Measurements from ENCODE around the gene TFRC.
A peak's percentile ranks its signal among the peaks of the same experiment; 100 is the strongest.
"Not testable (repeated sequence)": the region's sequence is repeated elsewhere in the genome, so short reads cannot be mapped to it uniquely, and the experiment has no call there.

TFRC gene

DNA sequence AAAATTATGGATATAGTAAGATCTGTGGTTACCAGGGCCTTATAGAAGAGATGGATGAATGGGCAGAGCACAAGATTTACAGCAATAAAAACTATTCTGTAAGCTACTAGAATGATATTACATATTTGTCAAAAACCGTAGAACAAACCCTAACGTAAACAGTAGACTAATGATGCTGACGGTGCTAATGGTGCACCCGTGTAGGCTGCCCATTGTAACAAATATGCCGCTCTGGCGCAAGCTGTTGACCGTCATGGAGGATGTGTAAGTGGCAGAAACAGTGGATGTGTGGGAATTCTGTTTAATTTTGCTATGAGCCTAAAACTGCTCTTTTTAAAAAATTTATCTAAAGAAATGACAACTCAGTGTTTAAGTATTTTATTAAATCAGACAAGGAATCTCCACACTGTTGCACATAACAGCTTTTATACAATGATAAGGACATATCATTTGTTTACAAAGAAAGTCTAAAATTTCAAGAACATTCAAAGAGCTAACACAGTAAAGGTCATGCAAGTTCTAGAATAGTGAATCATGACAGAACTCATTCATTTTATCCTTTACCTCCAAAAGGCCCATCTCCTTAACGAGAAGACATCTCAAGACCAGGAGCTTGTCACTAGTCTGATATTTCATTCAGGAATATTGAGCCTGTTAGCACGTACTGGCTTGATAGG lies 32.8 kb downstream of the TFRC start:
- Histone ChIP-seq H3K27ac (ENCODE audit: low read depth, low read length) (no peak overlapping the region), H3K79me2 (ENCODE audit: control insufficient read depth, insufficient read depth, low read length, unreplicated experiment) (no peaks in the 10 kb centered on the region), H3K27me3 (ENCODE audit: insufficient read depth, low read length) (no peaks in the 10 kb centered on the region), H2AFZ (ENCODE audit: low read length, unreplicated experiment) (no peak overlapping the region), H3K4me3 (ENCODE audit: low read depth, low read length) (no peak overlapping the region), H3K36me3 (ENCODE audit: insufficient read depth, low read length) (peaks cover 27% of the 10 kb centered on the region), H3K4me1 (ENCODE audit: control insufficient read depth, insufficient read depth, low read length, unreplicated experiment) (no peaks in the 10 kb centered on the region)

- Histone ChIP-seq H3K79me2 (ENCODE audit: control insufficient read depth, insufficient read depth, low read length, unreplicated experiment) (no peaks in the 10 kb centered on the region), H3K27ac (ENCODE audit: low read depth, low read length) (no peak overlapping the region), H3K4me3 (ENCODE audit: low read depth, low read length) (no peak overlapping the region), H2AFZ (ENCODE audit: low read length, unreplicated experiment) (no peak overlapping the region), H3K36me3 (ENCODE audit: insufficient read depth, low read length) (peaks cover 20% of the 10 kb centered on the region), H3K27me3 (ENCODE audit: insufficient read depth, low read length) (no peaks in the 10 kb centered on the region), H3K4me1 (ENCODE audit: control insufficient read depth, insufficient read depth, low read length, unreplicated experiment) (no peaks in the 10 kb centered on the region)
Measured at GRCh38 chr3:196047391-196048030, 34.4 kb downstream of the TFRC start.

- Histone ChIP-seq H3K36me3 (ENCODE audit: insufficient read depth, low read length) (peaks cover 4% of the 10 kb centered on the region; the same call in 1 of the 2 replicates), H2AFZ (ENCODE audit: low read length, unreplicated experiment) (no peak overlapping the region), H3K27ac (ENCODE audit: low read depth, low read length) (no peak overlapping the region), H3K27me3 (ENCODE audit: insufficient read depth, low read length) (no peaks in the 10 kb centered on the region), H3K4me1 (ENCODE audit: control insufficient read depth, insufficient read depth, low read length, unreplicated experiment) (no peaks in the 10 kb centered on the region), H3K79me2 (ENCODE audit: control insufficient read depth, insufficient read depth, low read length, unreplicated experiment) (no peaks in the 10 kb centered on the region), H3K4me3 (ENCODE audit: low read depth, low read length) (no peak overlapping the region)
Measured at GRCh38 chr3:196044513-196044912, 37.4 kb downstream of the TFRC start.

DNA sequence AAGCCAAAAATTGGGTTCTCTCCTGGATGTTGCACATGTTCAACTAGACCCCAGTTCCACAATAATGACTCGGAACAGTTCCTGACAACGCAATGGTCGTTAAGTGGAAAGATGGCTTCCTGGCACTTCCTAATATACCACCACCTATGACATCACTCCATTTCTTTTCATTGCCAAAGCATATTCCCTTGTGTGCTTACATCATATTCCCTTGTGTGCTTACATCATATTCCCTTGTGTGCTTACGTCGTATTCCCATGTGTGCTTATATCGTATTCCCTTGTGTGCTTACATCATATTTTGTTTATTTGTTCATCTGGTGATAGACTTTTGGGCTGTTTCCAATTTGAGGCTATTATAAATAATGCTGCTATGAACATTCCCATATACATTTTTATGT lies 39.2 kb downstream of the TFRC start:
- H3K4me1 ChIP-seq (ENCODE audit: control insufficient read depth, insufficient read depth, low read length, unreplicated experiment), result no peaks in the 10 kb centered on the region
- H2AFZ ChIP-seq (ENCODE audit: low read length, unreplicated experiment), result no peak overlapping the region
- H3K79me2 ChIP-seq (ENCODE audit: control insufficient read depth, insufficient read depth, low read length, unreplicated experiment), result no peaks in the 10 kb centered on the region
- H3K27me3 ChIP-seq (ENCODE audit: insufficient read depth, low read length), result no peaks in the 10 kb centered on the region
- no peak overlapping the region for H3K4me3 ChIP-seq (ENCODE audit: low read depth, low read length)
- no peaks in the 10 kb centered on the region for H3K36me3 ChIP-seq (ENCODE audit: insufficient read depth, low read length)
- H3K27ac ChIP-seq (ENCODE audit: low read depth, low read length), result no peak overlapping the region

DNA sequence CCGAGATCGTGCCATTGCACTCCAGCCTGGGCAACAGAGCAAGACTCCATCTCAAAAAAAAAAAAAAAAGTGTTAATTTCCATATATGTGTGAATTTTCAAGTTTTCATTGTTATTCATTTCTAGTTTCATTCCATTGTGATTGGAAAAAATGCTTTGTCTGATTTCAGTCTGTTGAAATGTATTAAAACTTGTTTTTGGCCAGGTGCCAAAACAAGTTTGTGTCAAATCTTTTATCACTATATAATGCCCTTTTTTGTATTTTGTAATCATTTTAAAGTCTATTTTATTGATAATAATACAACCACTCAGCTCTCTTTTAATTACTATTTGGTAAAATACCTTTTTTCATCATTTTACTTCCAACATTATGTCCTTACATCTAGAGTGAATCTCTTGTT lies 42.5 kb downstream of the TFRC start:
- H3K27ac ChIP-seq (ENCODE audit: low read depth, low read length), result no peak overlapping the region
- H3K4me1 ChIP-seq (ENCODE audit: control insufficient read depth, insufficient read depth, low read length, unreplicated experiment), result no peaks in the 10 kb centered on the region
- no peaks in the 10 kb centered on the region for H3K27me3 ChIP-seq (ENCODE audit: insufficient read depth, low read length)
- H3K36me3 ChIP-seq (ENCODE audit: insufficient read depth, low read length), result no peaks in the 10 kb centered on the region
- H3K4me3 ChIP-seq (ENCODE audit: low read depth, low read length), result no peak overlapping the region
- H3K79me2 ChIP-seq (ENCODE audit: control insufficient read depth, insufficient read depth, low read length, unreplicated experiment), result no peaks in the 10 kb centered on the region
- no peak overlapping the region for H2AFZ ChIP-seq (ENCODE audit: low read length, unreplicated experiment)

- not testable (repeated sequence) for H3K4me3 ChIP-seq (ENCODE audit: low read depth, low read length); H3K27ac ChIP-seq (ENCODE audit: low read depth, low read length); H3K4me1 ChIP-seq (ENCODE audit: control insufficient read depth, insufficient read depth, low read length, unreplicated experiment); H3K36me3 ChIP-seq (ENCODE audit: insufficient read depth, low read length); H3K79me2 ChIP-seq (ENCODE audit: control insufficient read depth, insufficient read depth, low read length, unreplicated experiment)
- H3K27me3 ChIP-seq (ENCODE audit: insufficient read depth, low read length), result peaks cover 17% of the 10 kb centered on the region
- H2AFZ ChIP-seq (ENCODE audit: low read length, unreplicated experiment), result peak overlapping the region; percentile 60
Measured at GRCh38 chr3:196026059-196026458, 55.8 kb downstream of the TFRC start.

DNA sequence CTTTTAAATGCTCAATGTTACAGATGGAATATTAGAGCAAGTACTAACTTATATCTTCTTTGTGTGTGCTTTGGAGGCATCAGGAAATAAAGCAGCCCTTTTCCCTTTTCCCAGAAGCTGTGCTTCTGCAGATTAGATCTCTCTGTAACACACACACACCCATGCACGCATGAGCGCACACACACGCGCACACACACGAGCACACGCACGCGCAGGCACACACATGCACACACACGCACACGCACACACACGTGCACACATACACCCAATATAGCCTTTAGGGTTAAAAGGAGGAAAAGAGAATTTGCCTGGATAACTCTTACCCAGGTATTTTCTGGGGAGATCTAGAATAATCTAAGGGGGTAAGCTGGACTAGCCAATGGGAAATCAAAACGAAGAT lies 56.9 kb downstream of the TFRC start:
- peaks cover 8% of the 10 kb centered on the region for H3K27me3 ChIP-seq (ENCODE audit: insufficient read depth, low read length)
- no peaks in the 10 kb centered on the region for H3K79me2 ChIP-seq (ENCODE audit: control insufficient read depth, insufficient read depth, low read length, unreplicated experiment)
- no peaks in the 10 kb centered on the region for H3K4me1 ChIP-seq (ENCODE audit: control insufficient read depth, insufficient read depth, low read length, unreplicated experiment)
- no peak overlapping the region for H3K27ac ChIP-seq (ENCODE audit: low read depth, low read length)
- H2AFZ ChIP-seq (ENCODE audit: low read length, unreplicated experiment), result no peak overlapping the region
- no peaks in the 10 kb centered on the region for H3K36me3 ChIP-seq (ENCODE audit: insufficient read depth, low read length)
- H3K4me3 ChIP-seq (ENCODE audit: low read depth, low read length), result no peak overlapping the region

GRCh38 chr3:196023947-196024346 lies 57.9 kb downstream of the TFRC start:
- no peak overlapping the region for H3K4me3 ChIP-seq (ENCODE audit: low read depth, low read length)
- H3K4me1 ChIP-seq (ENCODE audit: control insufficient read depth, insufficient read depth, low read length, unreplicated experiment), result no peaks in the 10 kb centered on the region
- no peak overlapping the region for H2AFZ ChIP-seq (ENCODE audit: low read length, unreplicated experiment)
- no peaks in the 10 kb centered on the region for H3K36me3 ChIP-seq (ENCODE audit: insufficient read depth, low read length)
- no peak overlapping the region for H3K27ac ChIP-seq (ENCODE audit: low read depth, low read length)
- peaks cover 6% of the 10 kb centered on the region; the same call in 1 of the 2 replicates for H3K27me3 ChIP-seq (ENCODE audit: insufficient read depth, low read length)
- no peaks in the 10 kb centered on the region for H3K79me2 ChIP-seq (ENCODE audit: control insufficient read depth, insufficient read depth, low read length, unreplicated experiment)

DNA sequence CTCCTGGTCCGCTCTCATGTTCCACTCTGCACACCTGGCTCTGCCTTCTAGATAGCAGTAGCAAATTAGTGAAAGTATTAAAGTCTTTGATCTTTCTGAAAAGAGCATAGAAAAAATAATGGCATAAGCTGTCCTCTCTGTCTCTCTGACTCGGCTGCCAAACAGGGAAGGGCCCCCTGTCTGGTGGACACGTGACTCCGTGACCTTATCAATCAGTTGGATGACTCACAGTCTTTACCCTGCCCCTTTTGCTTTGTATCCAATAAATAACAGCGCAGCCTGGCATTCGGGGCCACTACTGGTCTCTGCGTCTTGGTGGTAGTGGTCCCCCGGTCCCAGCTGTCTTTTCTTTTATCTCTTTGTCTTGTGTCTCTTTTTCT lies 59.4 kb downstream of the TFRC start:
- not testable (repeated sequence) for H3K79me2 ChIP-seq (ENCODE audit: control insufficient read depth, insufficient read depth, low read length, unreplicated experiment); H3K4me3 ChIP-seq (ENCODE audit: low read depth, low read length); H3K36me3 ChIP-seq (ENCODE audit: insufficient read depth, low read length); H3K4me1 ChIP-seq (ENCODE audit: control insufficient read depth, insufficient read depth, low read length, unreplicated experiment); H3K27me3 ChIP-seq (ENCODE audit: insufficient read depth, low read length); H2AFZ ChIP-seq (ENCODE audit: low read length, unreplicated experiment); H3K27ac ChIP-seq (ENCODE audit: low read depth, low read length)

DNA sequence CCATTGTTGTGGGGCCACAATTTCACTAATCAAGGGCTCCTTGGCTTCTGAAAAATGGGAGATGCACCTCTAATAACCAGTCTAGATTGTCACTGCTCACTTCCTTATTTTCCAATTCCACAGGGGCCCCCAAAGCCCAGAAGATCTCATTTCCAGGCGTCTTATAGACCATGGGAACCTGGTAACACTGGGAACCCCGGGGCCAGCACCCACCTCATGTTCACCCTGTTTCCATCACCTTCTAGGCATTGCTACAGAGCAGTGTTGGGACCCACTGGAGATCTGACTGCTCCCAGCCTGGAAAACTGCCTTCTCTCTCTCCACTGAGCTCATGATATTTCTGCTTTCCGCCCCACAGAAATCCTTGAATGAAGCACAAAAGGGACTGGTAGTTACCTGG lies 61.5 kb downstream of the TFRC start:
- Histone ChIP-seq H3K27ac (ENCODE audit: low read depth, low read length) (no peak overlapping the region), H3K4me3 (ENCODE audit: low read depth, low read length) (no peak overlapping the region), H3K79me2 (ENCODE audit: control insufficient read depth, insufficient read depth, low read length, unreplicated experiment) (no peaks in the 10 kb centered on the region), H3K27me3 (ENCODE audit: insufficient read depth, low read length) (peaks cover 6% of the 10 kb centered on the region; the same call in 1 of the 2 replicates), H2AFZ (ENCODE audit: low read length, unreplicated experiment) (no peak overlapping the region), H3K36me3 (ENCODE audit: insufficient read depth, low read length) (no peaks in the 10 kb centered on the region), H3K4me1 (ENCODE audit: control insufficient read depth, insufficient read depth, low read length, unreplicated experiment) (peaks cover 7% of the 10 kb centered on the region)

DNA sequence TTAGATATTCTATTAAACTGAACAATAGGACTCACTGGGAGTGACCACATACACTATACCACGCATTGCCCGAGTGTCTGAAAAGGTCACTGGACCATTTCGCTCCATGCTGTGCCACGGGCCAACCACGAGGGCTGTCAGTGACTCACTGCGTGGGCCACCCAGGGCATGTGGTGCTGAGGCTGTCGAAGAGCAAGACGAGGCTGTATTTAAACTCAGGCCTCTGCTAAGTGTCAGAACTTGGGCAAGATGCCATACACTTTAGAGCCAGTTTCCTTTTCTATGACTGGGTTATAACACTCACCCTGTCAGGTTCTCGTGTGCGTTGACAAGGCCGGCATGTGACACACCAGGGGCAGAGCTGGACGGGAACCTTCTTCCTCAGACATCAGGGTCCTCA lies 62.3 kb downstream of the TFRC start:
- H3K79me2 ChIP-seq (ENCODE audit: control insufficient read depth, insufficient read depth, low read length, unreplicated experiment); H3K27me3 ChIP-seq (ENCODE audit: insufficient read depth, low read length); H2AFZ ChIP-seq (ENCODE audit: low read length, unreplicated experiment); H3K27ac ChIP-seq (ENCODE audit: low read depth, low read length); H3K4me3 ChIP-seq (ENCODE audit: low read depth, low read length); H3K4me1 ChIP-seq (ENCODE audit: control insufficient read depth, insufficient read depth, low read length, unreplicated experiment); H3K36me3 ChIP-seq (ENCODE audit: insufficient read depth, low read length): not testable (repeated sequence)
